Measurements from ENCODE around the gene LCN1. TPM values are rescaled to one million over a fixed set of nuclear protein-coding genes. Genes with fewer than 3 reads are reported as not detected.

Gene LCN1
- total RNA-seq, 1 experiment from 2014 or later = not detected

DNA sequence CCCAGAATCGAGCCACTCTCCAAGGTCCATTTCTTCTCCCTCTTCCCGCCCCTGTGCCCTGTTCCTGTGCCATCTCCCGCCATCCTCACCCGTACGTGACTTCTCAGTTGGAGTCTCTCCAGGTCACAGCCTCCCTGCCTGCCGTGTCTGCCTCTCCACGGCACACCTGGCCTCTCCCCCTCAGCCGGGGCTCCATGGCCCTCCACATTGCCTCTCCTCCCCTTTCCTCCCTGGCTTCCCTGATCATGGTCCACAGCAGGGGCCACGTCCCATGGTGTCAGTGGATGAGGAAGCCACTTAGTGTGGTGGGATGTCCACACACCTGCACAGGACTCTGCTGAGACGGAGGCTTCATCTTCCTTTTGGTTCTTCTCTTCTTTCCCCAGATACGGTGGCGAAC lies 42.6 kb downstream of the LCN1 start:
- Histone ChIP-seq H4K20me1 (ENCODE audit: control insufficient read depth, insufficient read depth, insufficient read length) (no peaks in the 10 kb centered on the region), H3K4me1 (ENCODE audit: insufficient read depth, low read length) (no peaks in the 10 kb centered on the region; the same call in 1 of the 2 replicates), H3K23me2 (ENCODE audit: insufficient read length, low read depth, low read length, poor library complexity, severe bottlenecking) (no peaks in the 10 kb centered on the region), H2AK5ac (ENCODE audit: insufficient read length, low read length) (no peak overlapping the region), H3K27me3 (ENCODE audit: insufficient read depth, low read length) (no peaks in the 10 kb centered on the region), H3K18ac (ENCODE audit: insufficient read length, low read depth, low read length) (no peak overlapping the region), H3K23ac (ENCODE audit: insufficient read length, low read depth, low read length) (no peak overlapping the region), H3T11ph (ENCODE audit: low read length) (no peak overlapping the region), H3K9ac (ENCODE audit: extremely low read depth, insufficient read length, low read length) (no peak overlapping the region), H2BK20ac (ENCODE audit: low read depth, low read length, poor library complexity, severe bottlenecking) (no peak overlapping the region), H2BK15ac (ENCODE audit: low read depth, low read length) (no peak overlapping the region), H4K5ac (ENCODE audit: insufficient read length, low read depth, low read length) (no peak overlapping the region), H2AFZ (ENCODE audit: low read length) (no peak overlapping the region), H3K79me1 (ENCODE audit: insufficient read depth, low read depth, low read length, poor library complexity, severe bottlenecking) (no peaks in the 10 kb centered on the region), H3K27ac (ENCODE audit: insufficient read length, low read depth, low read length) (no peak overlapping the region), H3K14ac (ENCODE audit: insufficient read depth, low read length) (no peak overlapping the region), H2BK5ac (ENCODE audit: insufficient read length, low read length) (no peak overlapping the region), H2BK120ac (ENCODE audit: low read depth, low read length, poor library complexity, severe bottlenecking) (no peak overlapping the region), H4K8ac (replicated peaks; ENCODE audit: insufficient read length, low read depth, low read length) (no peak overlapping the region), H4K91ac (ENCODE audit: insufficient read length, low read depth, low read length) (no peak overlapping the region), H3K4ac (ENCODE audit: low read depth, low read length) (no peak overlapping the region), H3K79me2 (ENCODE audit: insufficient read depth, low read length) (no peaks in the 10 kb centered on the region), H3K4me2 (ENCODE audit: insufficient read depth, insufficient read length, low read length) (no peak overlapping the region), H3K56ac (ENCODE audit: insufficient read length, low read depth, low read length) (no peak overlapping the region), H3K9me3 (ENCODE audit: control insufficient read depth, low read depth, low read length) (no peaks in the 10 kb centered on the region), H2BK12ac (ENCODE audit: insufficient read length, low read depth, low read length) (no peak overlapping the region)
- Mint-ChIP-seq H3K27me3 (ENCODE audit: low read depth) (peaks cover 3% of the 10 kb centered on the region; the same call in 1 of the 2 replicates), H3K4me1 (peaks cover 4 to 5% of the 10 kb centered on the region in 2 experiments), H3K4me3 (no peak overlapping the region), H3K27ac (peak overlapping the region in 1 of 3 experiments; percentile 53; a peak in 2 of 7 replicates), H3K36me3 (ENCODE audit: insufficient read depth in 1 of 3, low read depth in 3 of 3) (peaks cover under 1 to 2% (median 1%) of the 10 kb centered on the region in 3 experiments; a peak in 6 of 7 replicates), H3K9me3 (peaks cover 1% of the 10 kb centered on the region in 2 experiments; a peak in 4 of 5 replicates)
- WGBS (ENCODE audit: extremely low coverage, insufficient read length, low lambda C conversion rate) = no CpG with 5 or more reads among the region's 12 CpGs
- TF ChIP-seq CTCF (conservative IDR thresholded peaks at IDR 0.05) = no peak
- DNase-seq = no peak
